Naive thymus-derived CD8-positive, alpha-beta T cell (primary cell): Measurements from ENCODE around the gene STRN. TPM values are rescaled to one million over a fixed set of nuclear protein-coding genes. Genes with fewer than 3 reads are reported as not detected.
A peak's percentile ranks its signal among the peaks of the same experiment; 100 is the strongest.
"Not testable (repeated sequence)": the region's sequence is repeated elsewhere in the genome, so short reads cannot be mapped to it uniquely, and the experiment has no call there.

Experiments
- ATAC-seq, 2 donors: fragments of 150-1000 bp; cut with Tn5 transposase in 1 of 2; sonication (Bioruptor Pico), chemical (Tn5 transposase) in 1 of 2; 1 replicate in 1 of 2; 2 replicates in 1 of 2; pipeline ENCODE4 v1.10.0; 2021; ENCODE audit warnings: mild to moderate bottlenecking in 2 of 2, moderate library complexity in 2 of 2
- POLR2A ChIA-PET: fragments of 350-600 bp; sonication (Branson Sonifier 250); formaldehyde crosslinking; loops from one replicate; lab custom pipeline; 2021; ENCODE audit warnings: antibody characterized with exemption; lab: Charles Lee
- DNase-seq, 10 donors: peaks; one replicate each; pipeline versions ENCODE4 v3.0.0 to v3.0.0-alpha.2; 2020 to 2022
- H3K27ac Mint-ChIP-seq, 10 donors: one replicate each; pipeline ENCODE4 v1.8.0; 2020 to 2022; ENCODE audit warnings: mild to moderate bottlenecking in 10 of 10, mixed read lengths in 10 of 10, moderate library complexity in 4 of 10, inconsistent platforms in 1 of 10
- H3K27me3 Mint-ChIP-seq, 5 donors: one replicate each; pipeline ENCODE4 v1.8.0; 2021 to 2022; ENCODE audit warnings: mixed read lengths in 5 of 5
- H3K36me3 Mint-ChIP-seq, 3 donors: one replicate each; pipeline ENCODE4 v1.8.0; 2020 to 2022; ENCODE audit warnings: mixed read lengths in 3 of 3, mild to moderate bottlenecking in 2 of 3, inconsistent platforms in 1 of 3
- H3K4me1 Mint-ChIP-seq, 4 donors: one replicate each; pipeline ENCODE4 v1.8.0; 2021 to 2022; ENCODE audit warnings: mixed read lengths in 4 of 4
- H3K4me3 Mint-ChIP-seq, 10 donors: one replicate each; pipeline ENCODE4 v1.8.0; 2020 to 2022; ENCODE audit warnings: mild to moderate bottlenecking in 10 of 10, mixed read lengths in 10 of 10, moderate library complexity in 6 of 10, inconsistent platforms in 1 of 10
- H3K9me3 Mint-ChIP-seq, 9 donors: one replicate each; pipeline ENCODE4 v1.8.0; 2020 to 2022; ENCODE audit warnings: mixed read lengths in 9 of 9, mild to moderate bottlenecking in 3 of 9, inconsistent platforms in 1 of 9, moderate library complexity in 1 of 9
- polyA plus RNA-seq, 3 donors: library from polyadenylated mRNA; unstranded; fragments of 300-500 nt; fragmentation: Illumina TruSeq; gene quantifications; one replicate each; pipeline ENCODE4 v1.2.3, GENCODE V29; 2021
- total RNA-seq, 8 experiments: library from RNA in 2 of 8; stranded (reverse) in 2 of 8; gene quantifications; one replicate each; pipeline ENCODE4 v1.2.3 and lab custom pipeline; 2021 to 2026

The STRN gene
- total and polyA plus RNA-seq, 5 experiments from 2014 or later = 6.8 to 34.9 (median 10.8) TPM

- no peak for DNase-seq
- no peaks in the 10 kb centered on the region for H3K9me3 Mint-ChIP-seq
- POLR2A ChIA-PET = interaction anchor here (0.5 kb wide), 1 partner anchor 1402 kb away, joined by 7 read pairs; no protein-coding TSS in a partner anchor
- no peak for ATAC-seq
- H3K36me3 Mint-ChIP-seq = peaks cover 6 to 83% (median 37%) of the 10 kb centered on the region in 3 donors
- no peaks in the 10 kb centered on the region for H3K27me3 Mint-ChIP-seq
- H3K4me3 Mint-ChIP-seq = no peak overlapping the region
- no peak overlapping the region for H3K27ac Mint-ChIP-seq
- H3K4me1 Mint-ChIP-seq = peaks cover 0 to 3% (median 1%) of the 10 kb centered on the region in 4 donors
Observed at GRCh38 chr2:36855429-36855828, 110.9 kb downstream of the STRN start.

GRCh38 chr2:36854241-36854640, 112.1 kb downstream of the STRN start:
- POLR2A ChIA-PET = no interaction called here
- Mint-ChIP-seq H3K36me3 (peaks cover 15 to 83% (median 42%) of the 10 kb centered on the region in 3 donors), H3K9me3 (no peaks in the 10 kb centered on the region), H3K4me3 (no peak overlapping the region), H3K27ac (no peak overlapping the region), H3K4me1 (no peaks in the 10 kb centered on the region), H3K27me3 (no peaks in the 10 kb centered on the region)
- DNase-seq = no peak
- no peak for ATAC-seq

- no peak for DNase-seq
Observed at GRCh38 chr2:36849265-36849664, 117.1 kb downstream of the STRN start.

GRCh38 chr2:36843838-36844237, 122.5 kb downstream of the STRN start:
- ATAC-seq = no peak
- POLR2A ChIA-PET = no interaction called here
- Mint-ChIP-seq H3K9me3 (no peaks in the 10 kb centered on the region), H3K4me3 (no peak overlapping the region), H3K27me3 (no peaks in the 10 kb centered on the region), H3K27ac (peak overlapping the region in 1 of 10 donors; percentile 59), H3K4me1 (peaks cover 0 to 2% (median 0%) of the 10 kb centered on the region in 4 donors), H3K36me3 (peaks cover 6 to 29% (median 17%) of the 10 kb centered on the region in 3 donors)
- DNase-seq = no peak

More at GRCh38 chr2:36849265-36849664, 117.1 kb downstream of the STRN start:
- no peak for ATAC-seq
- Mint-ChIP-seq H3K27ac (no peak overlapping the region), H3K4me1 (no peaks in the 10 kb centered on the region), H3K36me3 (peaks cover 21 to 69% (median 44%) of the 10 kb centered on the region in 3 donors), H3K9me3 (no peaks in the 10 kb centered on the region), H3K27me3 (no peaks in the 10 kb centered on the region), H3K4me3 (no peak overlapping the region)
- POLR2A ChIA-PET = no interaction called here

GRCh38 chr2:36839976-36840617, 126.2 kb downstream of the STRN start:
- no peak overlapping the region for H3K27ac Mint-ChIP-seq
- H3K36me3 Mint-ChIP-seq = peaks cover 0 to 7% (median under 1%) of the 10 kb centered on the region in 3 donors
- no peak overlapping the region for H3K4me3 Mint-ChIP-seq
- peaks cover 0 to 3% (median 0%) of the 10 kb centered on the region in 9 donors for H3K9me3 Mint-ChIP-seq
- POLR2A ChIA-PET = no interaction called here
- DNase-seq (no peak), ATAC-seq (no peak)
- H3K4me1 Mint-ChIP-seq = peaks cover 1 to 7% (median 4%) of the 10 kb centered on the region in 4 donors
- no peaks in the 10 kb centered on the region for H3K27me3 Mint-ChIP-seq

GRCh38 chr2:36834731-36835524, 131.4 kb downstream of the STRN start:
- peak in 1 of 2 donors; percentile 20 for ATAC-seq
- H3K36me3 Mint-ChIP-seq = no peaks in the 10 kb centered on the region
- H3K4me1 Mint-ChIP-seq = peaks cover 3 to 11% (median 8%) of the 10 kb centered on the region in 4 donors
- H3K27ac Mint-ChIP-seq = peak overlapping the region in 3 of 10 donors; percentile 2 to 53 (median 30)
- H3K27me3 Mint-ChIP-seq = peaks cover 0 to 13% (median 3%) of the 10 kb centered on the region in 5 donors
- DNase-seq = peak in 2 of 10 donors; percentile 10 to 20
- H3K4me3 Mint-ChIP-seq = peak overlapping the region in 1 of 10 donors; percentile 28
- peaks cover 0 to 7% (median 1%) of the 10 kb centered on the region in 9 donors for H3K9me3 Mint-ChIP-seq
- POLR2A ChIA-PET = no interaction called here

GRCh38 chr2:36834203-36834602, 132.1 kb downstream of the STRN start:
- no peak for DNase-seq
- POLR2A ChIA-PET = no interaction called here
- H3K4me1 Mint-ChIP-seq = peaks cover 3 to 11% (median 8%) of the 10 kb centered on the region in 4 donors
- H3K27ac Mint-ChIP-seq = no peak overlapping the region
- peaks cover 0 to 13% (median 3%) of the 10 kb centered on the region in 5 donors for H3K27me3 Mint-ChIP-seq
- peaks cover 0 to 7% (median 1%) of the 10 kb centered on the region in 9 donors for H3K9me3 Mint-ChIP-seq
- H3K36me3 Mint-ChIP-seq = no peaks in the 10 kb centered on the region
- ATAC-seq = no peak
- no peak overlapping the region for H3K4me3 Mint-ChIP-seq

GRCh38 chr2:36831185-36831584, 135.2 kb downstream of the STRN start:
- ATAC-seq (no peak), DNase-seq (no peak)
- peaks cover 2 to 13% (median 6%) of the 10 kb centered on the region in 5 donors for H3K27me3 Mint-ChIP-seq
- H3K36me3 Mint-ChIP-seq = peaks cover 0 to 5% (median 0%) of the 10 kb centered on the region in 3 donors
- peaks cover 0 to 7% (median 0%) of the 10 kb centered on the region in 9 donors for H3K9me3 Mint-ChIP-seq
- no peak overlapping the region for H3K27ac Mint-ChIP-seq
- POLR2A ChIA-PET = no interaction called here
- H3K4me3 Mint-ChIP-seq = no peak overlapping the region
- H3K4me1 Mint-ChIP-seq = peaks cover 3 to 11% (median 8%) of the 10 kb centered on the region in 4 donors

- POLR2A ChIA-PET, DNase-seq, H3K4me1 Mint-ChIP-seq, H3K27me3 Mint-ChIP-seq, H3K36me3 Mint-ChIP-seq, H3K27ac Mint-ChIP-seq, H3K9me3 Mint-ChIP-seq, H3K4me3 Mint-ChIP-seq, ATAC-seq: not testable (repeated sequence)
Observed at GRCh38 chr2:36824683-36825082, 141.7 kb downstream of the STRN start.

GRCh38 chr2:36824273-36824672, 142.1 kb downstream of the STRN start:
- H3K4me3 Mint-ChIP-seq = no peak overlapping the region
- ATAC-seq = no peak
- H3K36me3 Mint-ChIP-seq = peaks cover 0 to 5% (median 0%) of the 10 kb centered on the region in 3 donors
- H3K4me1 Mint-ChIP-seq = no peaks in the 10 kb centered on the region
- POLR2A ChIA-PET = no interaction called here
- peaks cover 0 to 4% (median 4%) of the 10 kb centered on the region in 5 donors for H3K27me3 Mint-ChIP-seq
- DNase-seq = no peak
- H3K9me3 Mint-ChIP-seq = peaks cover 0 to 1% (median 0%) of the 10 kb centered on the region in 9 donors
- no peak overlapping the region for H3K27ac Mint-ChIP-seq

GRCh38 chr2:36823862-36824261, 142.5 kb downstream of the STRN start:
- Mint-ChIP-seq H3K9me3 (peaks cover 0 to under 1% (median 0%) of the 10 kb centered on the region in 9 donors), H3K36me3 (peaks cover 0 to 3% (median 0%) of the 10 kb centered on the region in 3 donors), H3K27me3 (peaks cover 0 to 4% (median 2%) of the 10 kb centered on the region in 5 donors), H3K4me1 (no peaks in the 10 kb centered on the region), H3K27ac (no peak overlapping the region), H3K4me3 (no peak overlapping the region)
- POLR2A ChIA-PET = no interaction called here
- ATAC-seq = no peak
- DNase-seq = no peak

GRCh38 chr2:36820942-36821605, 145.3 kb downstream of the STRN start:
- Mint-ChIP-seq H3K4me1 (no peaks in the 10 kb centered on the region), H3K9me3 (no peaks in the 10 kb centered on the region), H3K4me3 (no peak overlapping the region), H3K36me3 (no peaks in the 10 kb centered on the region), H3K27me3 (peaks cover 0 to 4% (median 0%) of the 10 kb centered on the region in 5 donors), H3K27ac (no peak overlapping the region)
- no peak for ATAC-seq
- no peak for DNase-seq
- POLR2A ChIA-PET = no interaction called here
